HPDE6-E6E7 (cell line): ENCODE measurements around the gene TBX20.
"Not testable (repeated sequence)": the region's sequence is repeated elsewhere in the genome, so short reads cannot be mapped to it uniquely, and the experiment has no call there.

Experiments used
- DNase-seq: peaks from one replicate; pipeline ENCODE4 v3.0.0; 2011; ENCODE audit warnings: missing footprints; ENCODE audit errors: extremely low spot score

Gene TBX20

GRCh38 chr7:35220176-35220575 lies 33.7 kb downstream of the TBX20 start:
- not testable (repeated sequence) for DNase-seq

GRCh38 chr7:35216033-35216432 lies 37.9 kb downstream of the TBX20 start:
- not testable (repeated sequence) for DNase-seq

GRCh38 chr7:35215063-35215462 lies 38.8 kb downstream of the TBX20 start:
- DNase-seq: not testable (repeated sequence)

GRCh38 chr7:35206924-35207323 lies 47.0 kb downstream of the TBX20 start:
- not testable (repeated sequence) for DNase-seq

GRCh38 chr7:35204850-35205249 lies 49.0 kb downstream of the TBX20 start:
- not testable (repeated sequence) for DNase-seq

- DNase-seq: not testable (repeated sequence)
These were observed 49.9 kb downstream of the TBX20 start for GRCh38 chr7:35204031-35204430.

DNA sequence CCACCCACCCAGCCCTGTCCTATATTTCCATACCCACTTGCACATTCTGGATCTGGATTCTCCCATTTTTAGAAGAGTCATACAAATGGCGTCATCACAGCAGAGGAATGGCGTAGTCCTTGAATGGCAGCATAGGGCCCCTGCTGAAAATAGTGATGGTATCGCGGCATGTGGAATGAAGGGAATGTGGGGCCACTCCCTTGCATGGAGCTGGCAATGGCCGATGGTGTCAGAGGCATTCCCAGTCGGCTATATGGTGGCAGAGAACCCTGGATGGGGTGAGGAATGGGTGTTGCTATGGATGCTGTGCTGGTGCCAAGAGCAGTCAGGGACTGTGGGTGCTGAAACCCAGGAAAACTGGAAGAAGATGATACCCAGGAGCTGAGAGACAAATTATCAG lies 51.5 kb downstream of the TBX20 start:
- DNase-seq: not testable (repeated sequence)

DNA sequence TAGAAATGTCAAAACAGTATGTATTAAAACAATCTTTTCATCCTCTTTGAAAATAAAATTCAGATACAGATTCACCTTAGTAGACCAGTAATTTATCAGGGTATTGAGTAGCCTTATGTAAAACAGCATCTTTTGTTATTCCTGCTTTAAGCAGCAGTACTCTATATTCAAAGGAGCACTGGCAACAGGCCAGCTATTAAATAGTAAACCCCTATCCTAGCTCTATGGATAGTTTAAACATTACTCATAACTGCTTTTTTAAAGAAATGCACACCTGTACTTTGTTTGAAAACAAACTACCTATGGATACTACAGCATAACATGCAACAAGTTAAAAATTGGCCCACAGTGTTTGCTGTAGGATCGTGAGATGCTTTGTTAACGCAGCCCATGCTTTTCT lies 53.7 kb downstream of the TBX20 start:
- not testable (repeated sequence) for DNase-seq

DNA sequence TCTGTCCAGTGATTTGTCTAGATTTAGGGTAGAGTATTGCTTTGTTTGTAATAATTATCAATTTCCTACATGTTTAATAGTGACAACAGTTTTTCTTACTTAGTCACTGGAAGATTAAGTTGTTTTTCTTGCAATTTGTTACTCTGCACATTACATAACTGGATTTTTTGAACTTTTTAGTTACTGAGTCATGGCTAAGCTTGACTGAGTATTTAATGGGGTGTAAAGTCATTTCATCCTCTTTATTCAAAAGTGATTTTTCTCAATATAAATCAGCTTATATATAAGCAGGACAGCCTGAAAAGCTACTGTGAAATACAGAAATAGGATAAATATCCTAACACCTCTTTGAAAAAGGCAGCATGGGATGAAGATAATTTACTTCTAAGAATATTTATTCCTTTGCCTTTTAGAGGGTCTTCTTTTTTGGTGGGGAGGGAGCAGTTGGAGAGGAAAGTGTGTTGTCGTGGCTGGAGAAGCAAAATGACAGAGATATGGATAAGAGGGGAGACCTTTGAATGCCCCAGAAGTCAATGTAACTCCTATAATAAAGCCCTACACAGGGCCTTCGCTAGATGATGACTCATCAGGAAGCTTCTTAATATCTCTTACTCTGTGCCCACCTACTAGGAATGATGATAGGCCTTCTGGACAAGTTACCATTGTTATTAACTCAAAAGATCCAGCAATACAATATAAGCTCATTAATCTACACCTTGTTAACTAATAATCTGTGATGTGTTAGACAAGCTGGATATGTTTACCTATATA lies 55.3 kb downstream of the TBX20 start:
- not testable (repeated sequence) for DNase-seq

GRCh38 chr7:35191571-35191970 lies 62.3 kb downstream of the TBX20 start:
- DNase-seq: not testable (repeated sequence)

DNA sequence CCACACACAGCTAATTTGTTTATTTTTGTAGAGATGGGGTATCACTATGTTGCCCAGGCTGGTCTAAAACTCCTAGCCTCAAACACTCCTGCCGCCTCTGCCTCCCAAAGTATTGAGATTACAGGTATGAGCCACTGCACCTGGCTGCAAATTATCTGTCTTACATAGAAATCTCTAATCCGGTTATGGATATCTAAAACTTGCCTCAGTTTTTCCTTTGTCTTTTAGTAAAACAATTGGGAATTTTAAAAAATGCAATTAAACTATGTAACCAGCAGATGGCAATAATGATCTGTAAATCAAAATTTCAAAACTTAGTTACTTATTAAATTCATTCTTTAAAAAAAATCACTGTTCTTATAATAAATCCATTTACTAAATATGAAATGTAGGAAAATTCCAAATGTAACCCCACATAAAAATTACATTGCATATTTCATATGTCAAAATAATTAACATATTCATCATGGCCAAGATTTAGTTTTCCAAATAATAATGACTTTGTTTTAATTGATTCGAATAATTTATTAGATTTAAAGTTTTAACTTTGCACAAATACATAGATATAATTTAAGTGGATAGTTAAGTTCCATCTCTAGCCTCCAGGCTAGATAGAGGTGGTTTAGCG lies 63.6 kb downstream of the TBX20 start:
- not testable (repeated sequence) for DNase-seq

GRCh38 chr7:35186751-35187150 lies 67.1 kb downstream of the TBX20 start:
- not testable (repeated sequence) for DNase-seq

DNA sequence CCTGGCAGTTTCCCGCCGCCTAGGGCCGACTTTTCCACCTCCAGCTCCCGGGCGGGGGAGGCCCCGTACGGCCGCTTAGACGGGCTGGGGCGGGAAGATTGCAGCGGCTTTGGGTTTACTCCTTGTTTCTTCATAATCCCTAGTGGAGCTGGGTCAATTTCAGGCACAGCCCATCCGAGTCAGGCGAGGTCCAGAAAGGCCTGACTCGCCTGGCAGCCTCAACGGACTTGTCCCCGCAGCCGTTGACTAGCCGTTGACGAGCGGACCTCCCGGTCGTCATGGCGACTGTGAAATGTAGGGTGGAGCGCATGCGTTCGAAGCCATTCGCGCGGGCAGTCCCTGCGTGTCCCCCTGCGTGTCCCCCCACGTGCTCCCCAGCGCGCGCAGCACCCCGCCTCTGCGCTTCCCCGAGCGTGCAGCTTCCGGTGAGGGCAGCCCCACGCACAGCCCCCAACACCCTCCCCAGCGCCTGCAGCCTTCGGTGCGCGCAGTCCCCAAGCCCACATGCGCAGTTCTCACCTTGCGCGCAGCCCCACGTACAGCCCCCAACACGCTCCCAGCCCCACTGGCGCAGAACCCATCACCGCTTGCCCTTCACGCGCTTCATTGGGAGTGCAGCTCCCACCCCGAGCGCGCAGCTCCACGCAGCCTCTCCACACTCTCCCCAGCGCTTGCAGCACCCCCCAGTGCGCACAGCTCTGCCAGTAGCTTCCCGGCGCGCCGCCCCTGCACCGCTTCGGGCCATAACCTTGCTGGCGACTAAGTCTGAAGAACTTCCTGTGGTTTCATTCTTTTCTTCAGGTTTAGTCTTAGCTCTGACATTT lies 67.8 kb downstream of the TBX20 start:
- DNase-seq: no peak

- DNase-seq: not testable (repeated sequence)
These were observed 68.4 kb downstream of the TBX20 start for GRCh38 chr7:35185578-35185907.

DNA sequence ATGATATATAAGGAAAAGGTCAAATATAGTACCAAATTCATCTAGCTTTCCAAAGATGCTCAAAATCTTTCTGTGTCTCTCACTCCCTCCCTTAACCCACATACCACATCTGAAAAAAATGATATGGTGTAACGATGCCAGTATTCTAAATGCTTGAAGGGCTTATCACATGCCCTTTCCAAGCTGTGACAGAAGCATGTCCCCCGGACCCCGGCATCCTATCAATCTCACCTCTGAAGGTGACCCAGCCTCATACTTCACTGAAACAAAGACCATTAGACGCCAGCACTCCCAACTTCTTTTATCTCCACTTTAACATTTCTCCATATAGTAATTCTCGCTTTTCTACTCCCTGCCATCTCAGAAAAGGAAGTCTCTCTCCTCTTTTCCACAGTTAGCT lies 68.9 kb downstream of the TBX20 start:
- not testable (repeated sequence) for DNase-seq

DNA sequence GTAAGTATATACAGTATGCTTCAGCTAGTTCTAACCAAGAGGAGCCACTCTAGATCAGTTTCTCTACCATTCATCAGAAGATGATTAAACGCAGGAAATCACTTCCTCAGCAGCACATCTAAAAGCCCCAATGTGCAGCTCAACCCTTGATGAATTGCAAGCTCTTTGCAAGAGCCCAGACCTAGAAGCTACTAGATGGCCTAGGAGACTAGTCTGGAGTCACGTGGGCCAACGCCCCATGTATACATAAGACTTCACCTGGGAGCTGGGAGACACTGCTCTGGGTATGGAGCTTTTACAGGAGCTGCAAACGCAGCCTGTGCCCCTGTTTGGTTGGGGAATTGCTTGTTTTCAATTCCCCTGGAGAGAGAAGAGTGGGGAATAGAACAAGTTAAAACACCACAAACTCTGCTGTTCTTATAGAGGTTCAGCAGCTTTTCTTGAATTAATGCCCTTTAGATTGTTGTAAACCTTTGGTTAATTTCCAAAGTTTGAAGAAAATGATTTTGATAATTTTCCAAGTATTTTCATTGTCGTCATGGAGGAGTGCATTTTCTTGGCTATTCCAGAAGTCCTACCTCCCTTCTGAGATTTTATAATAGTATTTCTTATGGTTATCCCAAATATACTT lies 69.9 kb downstream of the TBX20 start:
- DNase-seq: not testable (repeated sequence)

DNA sequence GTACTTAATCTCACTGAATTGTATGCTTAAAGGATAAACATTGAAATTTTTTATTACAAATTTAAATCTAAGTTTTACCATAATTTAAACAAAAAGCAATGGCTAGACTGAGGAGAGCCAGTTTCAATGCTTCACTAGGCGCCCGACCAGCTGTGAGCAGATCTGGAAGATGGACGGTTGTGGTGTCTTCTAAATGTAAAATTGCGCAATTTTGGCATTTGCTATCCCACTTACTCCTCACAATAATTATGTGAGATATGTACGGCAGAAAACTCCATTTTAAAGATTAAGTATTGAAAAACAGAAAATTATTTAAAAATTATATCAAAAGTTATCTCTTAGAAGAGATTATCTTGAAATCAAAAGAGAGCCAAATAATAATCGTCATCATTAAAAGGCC lies 73.2 kb downstream of the TBX20 start:
- DNase-seq: not testable (repeated sequence)

DNA sequence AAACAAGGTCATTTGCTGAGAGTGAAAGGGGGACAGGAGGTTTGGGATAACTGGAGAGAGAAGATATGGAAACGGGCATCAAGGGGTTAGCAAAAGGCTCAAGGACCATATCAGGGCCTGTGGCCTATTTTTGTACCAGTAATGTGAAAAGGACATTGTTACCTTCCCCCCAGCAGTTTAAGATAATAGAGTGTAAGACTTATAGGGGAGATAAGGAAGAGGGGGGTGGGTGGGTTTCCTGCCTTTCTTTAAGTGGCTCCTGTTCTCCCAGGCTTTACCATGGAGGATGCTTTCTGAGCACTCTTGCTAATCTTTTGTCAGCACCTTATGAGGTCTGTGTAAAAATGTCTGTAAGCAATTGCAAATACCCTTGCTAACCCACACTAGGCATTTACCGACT lies 80.7 kb downstream of the TBX20 start:
- not testable (repeated sequence) for DNase-seq

DNA sequence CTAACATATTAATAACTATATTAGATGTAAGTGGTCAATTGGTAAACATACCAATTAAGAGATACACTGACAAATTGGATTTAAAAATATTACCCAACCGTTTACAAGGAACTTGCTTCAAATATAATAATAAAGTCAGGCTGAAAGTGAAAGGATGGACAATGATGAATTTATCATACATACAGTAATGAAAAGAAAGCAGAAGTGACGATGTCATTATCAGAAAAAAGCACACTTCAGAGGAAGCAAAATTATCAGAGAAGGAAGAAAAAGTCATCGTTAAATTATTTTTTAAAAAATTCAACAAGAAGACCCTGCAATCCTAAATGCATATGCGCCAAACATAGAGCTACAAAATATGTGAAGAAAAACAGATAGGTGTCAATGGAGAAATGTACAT lies 81.8 kb downstream of the TBX20 start:
- DNase-seq: not testable (repeated sequence)

- DNase-seq: not testable (repeated sequence)
These were observed 86.2 kb downstream of the TBX20 start for GRCh38 chr7:35167658-35168057.

DNA sequence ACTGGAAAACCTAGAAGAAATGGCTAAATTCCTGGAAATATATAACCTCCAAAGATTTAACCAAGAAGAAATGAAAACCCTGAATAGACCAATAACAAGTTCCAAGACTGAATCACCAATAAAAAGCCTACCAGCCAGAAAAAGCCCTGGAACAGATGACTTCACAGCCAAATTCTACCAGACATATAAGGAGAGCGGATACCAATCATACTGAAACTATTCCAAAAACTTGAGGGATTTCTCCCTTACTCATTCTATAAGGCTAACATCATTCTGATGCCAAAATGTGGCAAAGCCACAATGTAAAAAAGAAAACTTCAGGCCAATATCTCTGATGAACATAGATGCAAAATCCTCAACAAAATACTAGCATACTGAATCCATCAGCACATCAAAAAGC lies 86.7 kb downstream of the TBX20 start:
- not testable (repeated sequence) for DNase-seq
